IMR-90 (cell line): ENCODE measurements around the gene ZFHX3. TPM values are rescaled to one million over a fixed set of nuclear protein-coding genes. Genes with fewer than 3 reads are reported as not detected.
A peak's percentile ranks its signal among the peaks of the same experiment; 100 is the strongest.

Experiments used
- ATAC-seq: fragments of 200-7000 bp; cut with Tn5 transposase; 2 replicates; pipeline ENCODE4 v1.9.1; 2020; ENCODE audit warnings: low read depth, mild to moderate bottlenecking, moderate library complexity
- BruUV-seq: library from RNA; stranded (reverse); fragments of 400-500 nt; replicated peaks from 2 replicates; lab custom pipeline; 2021; lab: Mats Ljungman, UMichigan
- CTCF ChIA-PET: fragments of 300-600 bp; formaldehyde crosslinking; extraction: SDS; loops from one replicate; lab custom pipeline; 2021; ENCODE audit warnings: antibody characterized with exemption; lab: Yijun Ruan, JAX
- POLR2A ChIA-PET: fragments of 300-600 bp; sonication (Branson Sonifier 250); formaldehyde crosslinking; loops from one replicate; lab custom pipeline; 2022; ENCODE audit warnings: antibody characterized with exemption; ENCODE audit not compliant: unreplicated experiment; lab: Charles Lee
- DNase-seq: peaks from one replicate; pipeline ENCODE4 v3.0.0; 2013
- H2AFZ ChIP-seq: replicated peaks from 2 replicates; pipeline ENCODE3; 2013; ENCODE audit warnings: low read length, mild to moderate bottlenecking; ENCODE audit not compliant: poor library complexity
- H2AK5ac ChIP-seq: 2 replicates; pipeline ENCODE4 v1.6.1; 2013; ENCODE audit warnings: low read depth, low read length, inconsistent platforms
- H2AK9ac ChIP-seq: replicated peaks from 2 replicates; pipeline ENCODE3; 2013; ENCODE audit warnings: mild to moderate bottlenecking, low read depth, low read length, moderate library complexity; ENCODE audit not compliant: poor library complexity
- H2BK120ac ChIP-seq: 2 replicates; pipeline ENCODE4 v1.6.1; 2013; ENCODE audit warnings: low read depth, low read length, inconsistent platforms
- H2BK15ac ChIP-seq: 3 replicates; pipeline ENCODE4 v1.6.1; 2013; ENCODE audit warnings: low read depth, low read length, inconsistent platforms
- H2BK20ac ChIP-seq: 2 replicates; pipeline ENCODE4 v1.6.1; 2013; ENCODE audit warnings: low read depth, mild to moderate bottlenecking, inconsistent platforms, low read length, moderate library complexity
- H2BK5ac ChIP-seq: 2 replicates; pipeline ENCODE4 v1.6.1; 2013; ENCODE audit warnings: mild to moderate bottlenecking, low read depth, low read length, inconsistent platforms; ENCODE audit not compliant: poor library complexity, severe bottlenecking
- H3K14ac ChIP-seq: replicated peaks from 2 replicates; pipeline ENCODE4 v1.6.1; 2013; ENCODE audit warnings: low read depth, low read length, inconsistent platforms
- H3K18ac ChIP-seq: 2 replicates; pipeline ENCODE4 v1.6.1; 2013; ENCODE audit warnings: low read depth, low read length, control low read depth
- H3K23ac ChIP-seq: 2 replicates; pipeline ENCODE4 v1.6.1; 2013; ENCODE audit warnings: low read depth, low read length, inconsistent platforms
- H3K27ac ChIP-seq: 2 replicates; pipeline ENCODE4 v1.5.1; 2013; ENCODE audit warnings: mild to moderate bottlenecking, control low read depth, low read length; ENCODE audit not compliant: insufficient read depth
- H3K27me3 ChIP-seq: 2 replicates; pipeline ENCODE4 v1.6.1; 2013; ENCODE audit warnings: low read length; ENCODE audit not compliant: control insufficient read depth, insufficient read depth
- H3K36me3 ChIP-seq: 2 replicates; pipeline ENCODE4 v1.6.1; 2013; ENCODE audit warnings: low read length, mixed read lengths; ENCODE audit not compliant: control insufficient read depth, insufficient read depth
- H3K4ac ChIP-seq: 2 replicates; pipeline ENCODE4 v1.6.1; 2013; ENCODE audit warnings: low read depth, low read length, inconsistent platforms
- H3K4me1 ChIP-seq: 2 replicates; pipeline ENCODE4 v1.6.1; 2013; ENCODE audit warnings: low read length, mixed read lengths; ENCODE audit not compliant: control insufficient read depth, insufficient read depth
- H3K4me2 ChIP-seq: 2 replicates; pipeline ENCODE4 v1.6.1; 2013; ENCODE audit warnings: low read depth, mild to moderate bottlenecking, control low read depth, low read length, moderate library complexity
- H3K4me3 ChIP-seq: 2 replicates; pipeline ENCODE4 v1.5.1; 2013; ENCODE audit warnings: low read depth, mild to moderate bottlenecking, control low read depth, low read length, moderate library complexity; ENCODE audit not compliant: insufficient read depth
- H3K56ac ChIP-seq: 2 replicates; pipeline ENCODE4 v1.6.1; 2013; ENCODE audit warnings: low read length, inconsistent platforms; ENCODE audit not compliant: insufficient read depth; ENCODE audit errors: extremely low read depth
- H3K79me1 ChIP-seq, 2 experiments: 2 replicates each; pipeline ENCODE4 v1.6.1; 2013; ENCODE audit warnings: low read length in 2 of 2, inconsistent platforms in 1 of 2, low read depth in 1 of 2
- H3K9ac ChIP-seq: 2 replicates; pipeline ENCODE4 v1.6.1; 2013; ENCODE audit warnings: low read depth, low read length, control low read depth
- H3K9me1 ChIP-seq: 2 replicates; pipeline ENCODE4 v1.6.1; 2013; ENCODE audit warnings: low read length, inconsistent platforms; ENCODE audit not compliant: insufficient read depth
- H3K9me3 ChIP-seq: 2 replicates; pipeline ENCODE4 v1.6.1; 2013; ENCODE audit warnings: low read length; ENCODE audit not compliant: control insufficient read depth, insufficient read depth
- H4K20me1 ChIP-seq: 2 replicates; pipeline ENCODE4 v1.6.1; 2013; ENCODE audit warnings: low read length, inconsistent platforms; ENCODE audit not compliant: insufficient read depth
- H4K5ac ChIP-seq: 2 replicates; pipeline ENCODE4 v1.6.1; 2013; ENCODE audit warnings: mild to moderate bottlenecking, low read depth, low read length, control low read depth
- H4K8ac ChIP-seq, 2 experiments: 2 replicates each; pipeline ENCODE4 v1.6.1; 2013; ENCODE audit warnings: low read depth in 2 of 2, low read length in 2 of 2, control low read depth in 1 of 2, inconsistent platforms in 1 of 2
- H4K91ac ChIP-seq: 2 replicates; pipeline ENCODE4 v1.6.1; 2013; ENCODE audit warnings: low read depth, low read length, inconsistent platforms; ENCODE audit not compliant: insufficient read depth
- BHLHE40 ChIP-seq: fragments of 150-350 bp; IDR thresholded peaks from 2 replicates; pipeline ENCODE4 v1.6.1; 2016; ENCODE audit warnings: mild to moderate bottlenecking, low read depth, low read length
- CEBPB ChIP-seq: IDR thresholded peaks from 2 replicates; pipeline ENCODE4 v1.6.1; 2012; ENCODE audit warnings: low read depth, low read length, improper control_type of control experiment
- CHD1 ChIP-seq: IDR thresholded peaks from 2 replicates; pipeline ENCODE4 v1.6.1; 2012; ENCODE audit warnings: low read depth, low read length, improper control_type of control experiment
- CTCF ChIP-seq: conservative IDR thresholded peaks from 2 replicates; pipeline ENCODE4 v1.5.1; 2012; ENCODE audit warnings: mild to moderate bottlenecking, low read depth, low read length, improper control_type of control experiment
- ELK1 ChIP-seq: fragments of 150-350 bp; IDR thresholded peaks from 2 replicates; pipeline ENCODE4 v1.6.1; 2016; ENCODE audit warnings: low read depth, mild to moderate bottlenecking, low read length, moderate library complexity, borderline replicate concordance
- FOS ChIP-seq: fragments of 150-350 bp; IDR thresholded peaks from 2 replicates; pipeline ENCODE4 v1.6.1; 2016; ENCODE audit warnings: low read depth, low read length
- MAZ ChIP-seq: IDR thresholded peaks from 2 replicates; pipeline ENCODE4 v1.6.1; 2012; ENCODE audit warnings: low read depth, mild to moderate bottlenecking, low read length, improper control_type of control experiment, moderate library complexity, borderline replicate concordance
- MXI1 ChIP-seq: IDR thresholded peaks from 2 replicates; pipeline ENCODE4 v1.6.1; 2012; ENCODE audit warnings: low read depth, mild to moderate bottlenecking, low read length, moderate library complexity, borderline replicate concordance
- NFE2L2 ChIP-seq: fragments of 150-350 bp; IDR thresholded peaks from 2 replicates; pipeline ENCODE4 v1.6.1; 2016; ENCODE audit warnings: low read depth, mild to moderate bottlenecking, low read length
- RAD21 ChIP-seq: IDR thresholded peaks from 2 replicates; pipeline ENCODE4 v1.6.1; 2012; ENCODE audit warnings: low read length, improper control_type of control experiment
- RCOR1 ChIP-seq: IDR thresholded peaks from 2 replicates; pipeline ENCODE4 v1.6.1; 2012; ENCODE audit warnings: mild to moderate bottlenecking, low read length, improper control_type of control experiment; ENCODE audit not compliant: insufficient replicate concordance
- RFX5 ChIP-seq: IDR thresholded peaks from 2 replicates; pipeline ENCODE4 v1.8.0; 2012; ENCODE audit warnings: low read depth, mild to moderate bottlenecking, low read length, moderate library complexity
- USF2 ChIP-seq: fragments of 150-350 bp; IDR thresholded peaks from 2 replicates; pipeline ENCODE4 v1.6.1; 2017; ENCODE audit warnings: mild to moderate bottlenecking, antibody characterized with exemption, low read length, low read depth
- WGBS, 2 experiments: methylation state at CpG; one replicate each; pipeline versions ENCODE4 v1.1.5 to v1.1.7; 2013; ENCODE audit warnings: missing lambda C conversion rate in 2 of 2; ENCODE audit not compliant: insufficient read length in 1 of 2; ENCODE audit errors: extremely low coverage in 2 of 2; 5-methylcytosine and 5-hydroxymethylcytosine counted together
- dilution Hi-C: fragments of 300-500 bp; cut with HindIII; formaldehyde crosslinking; loops from one replicate; pipeline ENCODE4 v1.14.3; 2018; ENCODE audit warnings: low sequenced_read_pairs; ENCODE audit not compliant: unreplicated experiment
- in situ Hi-C: fragments of 300-500 bp; cut with MboI; formaldehyde crosslinking; loops from 3 replicates; pipeline ENCODE4 v1.14.3; 2019; ENCODE audit warnings: low sequenced_read_pairs, inconsistent platforms, mixed read lengths
- intact Hi-C: fragments of 100-400 bp; cut with micrococcal nuclease; formaldehyde crosslinking; loops from 2 replicates; pipeline ENCODE4 v1.10.0; 2022
- polyA plus RNA-seq, 3 experiments: library from polyadenylated mRNA; depleted of rRNA; stranded (reverse); fragments of >200 nt; gene quantifications; 2 replicates each; pipeline ENCODE4 v1.2.3, GENCODE V29; 2012; ENCODE audit warnings: low replicate concordance in 1 of 3
- total RNA-seq: library from RNA; depleted of rRNA; stranded (reverse); fragments of >200 nt; gene quantifications from 2 replicates; pipeline ENCODE4 v1.2.3, GENCODE V29; 2012

ZFHX3 gene
- total and polyA plus RNA-seq, 2 of the 4 experiments (the other 2 are of a cell fraction) = 1.4 to 1.7 TPM

GRCh38 chr16:73000020-73000906 lies 47.7 kb downstream of the ZFHX3 start:
- Histone ChIP-seq H3K36me3 (no peaks in the 10 kb centered on the region), H2BK5ac (no peak overlapping the region), H3K4ac (no peak overlapping the region; the same call in 1 of the 2 replicates), H2BK15ac (no peak overlapping the region), H3K14ac (peak overlapping the region; percentile 25; the same call in 1 of the 2 replicates), H2AFZ (no peak overlapping the region), H3K9me3 (peaks cover 4% of the 10 kb centered on the region), H3K18ac (no peak overlapping the region), H3K27ac (no peak overlapping the region), H4K5ac (no peak overlapping the region), H3K9me1 (peaks cover 5% of the 10 kb centered on the region; the same call in 1 of the 2 replicates), H3K79me1 (peaks cover 54 to 82% of the 10 kb centered on the region in 2 experiments), H2BK20ac (no peak overlapping the region), H4K91ac (no peak overlapping the region), H4K8ac (no peak overlapping the region), H4K20me1 (peaks cover 35% of the 10 kb centered on the region), H3K9ac (no peak overlapping the region), H2AK5ac (peak overlapping the region; percentile 38; the same call in 1 of the 2 replicates), H3K23ac (peak overlapping the region; percentile 14; the same call in 1 of the 2 replicates), H2BK120ac (no peak overlapping the region; the same call in 1 of the 2 replicates), H2AK9ac (peak overlapping the region; percentile 5), H3K56ac (no peak overlapping the region), H3K27me3 (no peaks in the 10 kb centered on the region), H3K4me2 (no peak overlapping the region), H3K4me1 (peaks cover 9% of the 10 kb centered on the region), H3K4me3 (no peak overlapping the region)
- WGBS, 2 experiments = 54% methylated on average over 4 of the region's 22 CpGs; no CpG with 5 or more reads in 1 of the 2 experiments
- dilution Hi-C loops = no loop called here
- intact Hi-C loops = no loop called here
- no peak for ATAC-seq
- POLR2A ChIA-PET = no interaction called here
- BruUV-seq = no TSS peak
- no peak for DNase-seq
- in situ Hi-C loops = no loop called here
- CTCF ChIA-PET = interaction anchor here (1.1 kb wide), 1 partner anchor 494 kb away, joined by 4 read pairs; no protein-coding TSS in a partner anchor
- TF ChIP-seq ELK1 = no peak
- no peak for TF ChIP-seq FOS
- TF ChIP-seq MAZ = no peak
- TF ChIP-seq BHLHE40 = no peak
- no peak for TF ChIP-seq RFX5
- no peak for TF ChIP-seq RCOR1
- TF ChIP-seq NFE2L2 = no peak
- no peak for TF ChIP-seq RAD21
- no peak for TF ChIP-seq CHD1
- no peak for TF ChIP-seq CEBPB
- no peak for TF ChIP-seq MXI1
- no peak for TF ChIP-seq CTCF
- TF ChIP-seq USF2 = no peak
